ENCODE data around the gene IFIH1.

GRCh38 chr2:162234620-162235462 is 83.6 kb downstream of the IFIH1 start:
- TF ChIP-seq, protein P1, sequence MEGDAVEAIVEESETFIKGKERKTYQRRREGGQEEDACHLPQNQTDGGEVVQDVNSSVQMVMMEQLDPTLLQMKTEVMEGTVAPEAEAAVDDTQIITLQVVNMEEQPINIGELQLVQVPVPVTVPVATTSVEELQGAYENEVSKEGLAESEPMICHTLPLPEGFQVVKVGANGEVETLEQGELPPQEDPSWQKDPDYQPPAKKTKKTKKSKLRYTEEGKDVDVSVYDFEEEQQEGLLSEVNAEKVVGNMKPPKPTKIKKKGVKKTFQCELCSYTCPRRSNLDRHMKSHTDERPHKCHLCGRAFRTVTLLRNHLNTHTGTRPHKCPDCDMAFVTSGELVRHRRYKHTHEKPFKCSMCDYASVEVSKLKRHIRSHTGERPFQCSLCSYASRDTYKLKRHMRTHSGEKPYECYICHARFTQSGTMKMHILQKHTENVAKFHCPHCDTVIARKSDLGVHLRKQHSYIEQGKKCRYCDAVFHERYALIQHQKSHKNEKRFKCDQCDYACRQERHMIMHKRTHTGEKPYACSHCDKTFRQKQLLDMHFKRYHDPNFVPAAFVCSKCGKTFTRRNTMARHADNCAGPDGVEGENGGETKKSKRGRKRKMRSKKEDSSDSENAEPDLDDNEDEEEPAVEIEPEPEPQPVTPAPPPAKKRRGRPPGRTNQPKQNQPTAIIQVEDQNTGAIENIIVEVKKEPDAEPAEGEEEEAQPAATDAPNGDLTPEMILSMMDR (IDR thresholded peaks at IDR 0.05; ENCODE audit: control extremely low read depth in 1 of 3, insufficient read depth in 1 of 3, low read depth in 1 of 3, low read length in 3 of 3), result no peak
- TF ChIP-seq CHD2 (IDR thresholded peaks at IDR 0.05; ENCODE audit: low read length), result no peak
- no peak for TF ChIP-seq POLR2A (IDR thresholded peaks at IDR 0.05; ENCODE audit: control extremely low read depth in 1 of 2, low read depth in 2 of 2, low read length in 2 of 2)
- no peak for TF ChIP-seq RBBP5 (IDR thresholded peaks at IDR 0.05; ENCODE audit: borderline replicate concordance, low read depth, low read length)
- no peak for TF ChIP-seq EZH2 (IDR thresholded peaks at IDR 0.05; ENCODE audit: low read depth, low read length, severe bottlenecking)
- TF ChIP-seq NRF1 (IDR thresholded peaks at IDR 0.05; ENCODE audit: low read depth, low read length), result no peak
- TF ChIP-seq, protein P2, sequence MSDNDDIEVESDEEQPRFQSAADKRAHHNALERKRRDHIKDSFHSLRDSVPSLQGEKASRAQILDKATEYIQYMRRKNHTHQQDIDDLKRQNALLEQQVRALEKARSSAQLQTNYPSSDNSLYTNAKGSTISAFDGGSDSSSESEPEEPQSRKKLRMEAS (IDR thresholded peaks at IDR 0.05), result no peak

Measured in H1 (cell line).